Muscle layer of duodenum (tissue), 2 donors: Measurements from ENCODE around the gene SERPINA7.

Experiments used
- H3K27ac ChIP-seq: one replicate; pipeline ENCODE4 v1.7.0; 2013; ENCODE audit warnings: mild to moderate bottlenecking, low read length
- H3K27me3 ChIP-seq: one replicate; pipeline ENCODE4 v1.7.0; 2013; ENCODE audit warnings: low read depth, mild to moderate bottlenecking, control low read depth, low read length
- H3K36me3 ChIP-seq, 2 donors: one replicate each; pipeline ENCODE4 v1.7.0; 2013; ENCODE audit warnings: low read length in 2 of 2, control low read depth in 1 of 2, mild to moderate bottlenecking in 1 of 2; ENCODE audit not compliant: insufficient read depth in 2 of 2, control insufficient read depth in 1 of 2
- H3K4me1 ChIP-seq, 2 donors: one replicate each; pipeline ENCODE4 v1.7.0; 2013; ENCODE audit warnings: low read length in 2 of 2, mild to moderate bottlenecking in 2 of 2, control low read depth in 1 of 2, moderate library complexity in 1 of 2; ENCODE audit not compliant: insufficient read depth in 2 of 2, control insufficient read depth in 1 of 2
- H3K4me3 ChIP-seq, 2 donors: one replicate each; pipeline ENCODE4 v1.7.0; 2013; ENCODE audit warnings: low read length in 2 of 2, low read depth in 1 of 2, mild to moderate bottlenecking in 1 of 2
- H3K9me3 ChIP-seq, 2 donors: one replicate each; pipeline ENCODE4 v1.7.0; 2013; ENCODE audit warnings: low read length in 2 of 2, control low read depth in 1 of 2, mild to moderate bottlenecking in 1 of 2; ENCODE audit not compliant: control insufficient read depth in 1 of 2
- donor health status: healthy.

The SERPINA7 gene, protein sequence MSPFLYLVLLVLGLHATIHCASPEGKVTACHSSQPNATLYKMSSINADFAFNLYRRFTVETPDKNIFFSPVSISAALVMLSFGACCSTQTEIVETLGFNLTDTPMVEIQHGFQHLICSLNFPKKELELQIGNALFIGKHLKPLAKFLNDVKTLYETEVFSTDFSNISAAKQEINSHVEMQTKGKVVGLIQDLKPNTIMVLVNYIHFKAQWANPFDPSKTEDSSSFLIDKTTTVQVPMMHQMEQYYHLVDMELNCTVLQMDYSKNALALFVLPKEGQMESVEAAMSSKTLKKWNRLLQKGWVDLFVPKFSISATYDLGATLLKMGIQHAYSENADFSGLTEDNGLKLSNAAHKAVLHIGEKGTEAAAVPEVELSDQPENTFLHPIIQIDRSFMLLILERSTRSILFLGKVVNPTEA

DNA sequence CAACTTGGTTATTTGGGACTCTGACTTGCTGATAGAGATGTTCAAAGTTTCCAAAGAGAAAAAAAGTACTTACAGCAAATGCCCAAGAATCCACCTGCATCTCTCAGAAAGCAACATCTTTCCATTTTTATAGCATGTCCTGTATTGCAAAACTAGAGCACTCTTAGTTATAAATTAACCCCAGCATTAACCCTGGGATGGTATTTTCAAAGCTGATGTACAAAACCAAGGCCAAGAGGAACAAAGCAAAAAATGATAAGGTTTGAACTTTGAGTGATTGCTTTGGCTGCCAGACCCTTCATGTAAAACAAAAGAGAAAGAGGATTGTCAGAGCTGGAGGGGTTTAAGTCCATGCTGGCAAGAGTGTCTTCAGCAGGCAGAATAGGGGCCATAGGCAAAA, at the start of gene SERPINA7:
Gene SERPINA7 (minus strand): TSS at position 103 of the 400 bp plus-strand sequence. CDS start 1,669 bp downstream, outside the sequence.
- Histone ChIP-seq H3K4me1 (no peaks in the 10 kb centered on the region), H3K9me3 (no peaks in the 10 kb centered on the region), H3K27me3 (no peaks in the 10 kb centered on the region), H3K4me3 (no peak within 1 kb of the TSS), H3K36me3 (no peaks in the 10 kb centered on the region), H3K27ac (no peak within 1 kb of the TSS)

DNA sequence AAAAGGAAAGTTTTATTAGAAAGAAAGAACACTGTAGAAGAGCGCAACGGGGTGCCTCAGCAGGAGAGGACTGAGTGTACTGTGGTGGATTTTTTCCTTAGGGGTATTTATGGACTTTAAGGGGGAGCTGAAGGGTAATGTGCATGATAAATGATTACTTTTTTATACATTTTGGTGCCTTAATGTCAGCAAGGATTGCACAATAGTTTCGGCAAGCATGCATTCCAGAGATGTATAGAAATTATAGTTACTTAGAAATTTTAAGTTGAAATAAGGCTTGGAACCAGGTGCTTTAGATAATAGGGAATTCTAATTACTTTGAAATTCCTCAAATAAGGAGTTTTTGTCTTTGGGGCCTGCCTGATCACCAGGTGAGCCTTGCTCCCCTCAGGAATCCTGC, 30.5 kb upstream of the SERPINA7 start:
- H3K4me1 ChIP-seq, result no peaks in the 10 kb centered on the region
- H3K9me3 ChIP-seq, result no peaks in the 10 kb centered on the region
- no peak overlapping the region for H3K4me3 ChIP-seq
- no peaks in the 10 kb centered on the region for H3K27me3 ChIP-seq
- no peaks in the 10 kb centered on the region for H3K36me3 ChIP-seq
- H3K27ac ChIP-seq, result no peak overlapping the region

DNA sequence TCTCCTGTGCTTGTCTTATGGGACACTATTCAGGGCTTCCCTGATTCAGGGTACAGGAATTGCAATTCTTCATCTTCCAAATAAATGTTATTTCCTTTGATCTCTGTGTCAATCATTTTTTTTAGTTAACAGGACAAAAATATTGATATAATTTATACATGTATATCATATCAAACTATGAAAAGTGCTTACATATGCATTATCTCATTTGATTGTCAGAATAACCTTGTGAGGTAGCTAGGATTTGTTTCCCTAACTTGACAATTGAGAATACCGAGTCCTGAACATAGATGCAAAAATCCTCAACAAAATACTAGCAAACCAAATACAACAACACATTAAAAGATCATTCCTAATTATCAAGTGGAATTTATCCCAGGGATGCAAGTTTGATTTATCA, 11.5 kb upstream of the SERPINA7 start:
- Histone ChIP-seq H3K4me3 (no peak overlapping the region), H3K9me3 (no peaks in the 10 kb centered on the region), H3K27me3 (no peaks in the 10 kb centered on the region), H3K4me1 (no peaks in the 10 kb centered on the region), H3K27ac (no peak overlapping the region), H3K36me3 (no peaks in the 10 kb centered on the region)

GRCh38 chrX:106042296-106042695, 3.8 kb upstream of the SERPINA7 start:
- H3K9me3 ChIP-seq, result no peaks in the 10 kb centered on the region
- H3K4me3 ChIP-seq, result no peak overlapping the region
- H3K27ac ChIP-seq, result no peak overlapping the region
- no peaks in the 10 kb centered on the region for H3K27me3 ChIP-seq
- H3K4me1 ChIP-seq, result no peaks in the 10 kb centered on the region
- H3K36me3 ChIP-seq, result no peaks in the 10 kb centered on the region

DNA sequence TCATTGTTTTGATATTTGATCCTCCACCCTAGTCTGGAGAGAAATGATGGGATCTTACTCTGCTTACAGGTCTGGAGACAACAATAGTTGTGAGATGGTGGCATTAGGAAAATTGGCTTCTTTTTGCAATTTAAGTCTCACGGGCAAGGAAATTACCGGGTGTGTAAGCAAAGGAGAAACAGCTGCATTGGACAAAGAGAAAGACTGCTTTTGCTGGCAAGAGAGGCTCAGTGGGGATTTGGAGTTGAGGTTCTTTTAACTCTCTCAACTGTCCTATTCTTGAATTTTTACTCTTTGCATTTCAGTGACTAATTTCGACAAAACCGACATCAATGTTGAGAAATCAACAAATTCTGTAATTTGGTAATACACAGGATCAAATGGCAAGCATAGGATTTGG, 2.3 kb upstream of the SERPINA7 start:
- no peaks in the 10 kb centered on the region for H3K4me1 ChIP-seq
- H3K27ac ChIP-seq, result no peak overlapping the region
- H3K36me3 ChIP-seq, result no peaks in the 10 kb centered on the region
- H3K9me3 ChIP-seq, result no peaks in the 10 kb centered on the region
- no peaks in the 10 kb centered on the region for H3K27me3 ChIP-seq
- H3K4me3 ChIP-seq, result no peak overlapping the region

DNA sequence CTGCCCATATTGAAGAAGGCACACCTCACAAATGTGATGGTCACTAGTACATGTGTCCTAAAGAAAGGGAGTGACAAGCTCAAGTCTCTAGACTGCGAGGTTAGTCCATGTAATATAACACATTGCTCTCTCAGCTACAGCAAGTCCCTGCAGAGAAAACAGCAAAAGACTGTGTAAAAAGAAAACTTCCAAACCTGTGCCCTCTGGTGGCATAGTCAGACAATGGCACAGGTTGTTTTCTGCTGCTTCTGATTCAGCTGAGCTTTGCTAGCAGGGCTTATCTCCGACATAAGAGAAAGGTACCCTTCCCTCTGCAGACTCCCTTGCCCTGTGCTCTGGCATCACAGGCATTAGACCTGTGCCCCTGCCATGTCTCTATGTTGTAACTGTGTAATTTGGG, 1.4 kb upstream of the SERPINA7 start:
- H3K4me3 ChIP-seq, result no peak overlapping the region
- H3K9me3 ChIP-seq, result no peaks in the 10 kb centered on the region
- H3K27ac ChIP-seq, result no peak overlapping the region
- no peaks in the 10 kb centered on the region for H3K4me1 ChIP-seq
- H3K36me3 ChIP-seq, result no peaks in the 10 kb centered on the region
- no peaks in the 10 kb centered on the region for H3K27me3 ChIP-seq

GRCh38 chrX:106037835-106038473, 573 bp downstream of the SERPINA7 start:
- H3K9me3 ChIP-seq, result no peaks in the 10 kb centered on the region
- no peaks in the 10 kb centered on the region for H3K27me3 ChIP-seq
- H3K4me1 ChIP-seq, result no peaks in the 10 kb centered on the region
- H3K27ac ChIP-seq, result no peak overlapping the region
- no peak overlapping the region for H3K4me3 ChIP-seq
- H3K36me3 ChIP-seq, result no peaks in the 10 kb centered on the region

GRCh38 chrX:106036716-106037115, 1.8 kb downstream of the SERPINA7 start:
- no peak overlapping the region for H3K27ac ChIP-seq
- no peaks in the 10 kb centered on the region for H3K36me3 ChIP-seq
- no peaks in the 10 kb centered on the region for H3K27me3 ChIP-seq
- H3K4me1 ChIP-seq, result no peaks in the 10 kb centered on the region
- H3K4me3 ChIP-seq, result no peak overlapping the region
- no peaks in the 10 kb centered on the region for H3K9me3 ChIP-seq

DNA sequence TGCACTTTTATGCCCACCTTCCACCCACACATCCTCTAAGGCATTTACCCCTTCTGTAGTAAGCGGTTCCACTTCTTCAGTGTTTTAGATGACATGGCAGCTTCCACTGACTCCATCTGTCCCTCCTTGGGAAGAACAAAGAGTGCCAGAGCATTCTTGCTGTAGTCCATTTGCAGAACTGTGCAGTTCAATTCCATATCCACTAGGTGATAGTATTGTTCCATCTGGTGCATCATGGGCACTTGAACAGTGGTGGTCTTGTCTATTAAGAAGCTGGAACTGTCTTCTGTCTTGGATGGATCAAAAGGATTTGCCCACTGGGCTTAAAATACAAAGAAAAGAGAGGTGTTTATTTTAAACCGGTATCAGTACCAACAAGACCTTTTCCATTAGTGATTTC, 3.5 kb downstream of the SERPINA7 start:
- Histone ChIP-seq H3K27ac (no peak overlapping the region), H3K36me3 (no peaks in the 10 kb centered on the region), H3K4me3 (no peak overlapping the region), H3K9me3 (no peaks in the 10 kb centered on the region), H3K4me1 (no peaks in the 10 kb centered on the region), H3K27me3 (no peaks in the 10 kb centered on the region)

DNA sequence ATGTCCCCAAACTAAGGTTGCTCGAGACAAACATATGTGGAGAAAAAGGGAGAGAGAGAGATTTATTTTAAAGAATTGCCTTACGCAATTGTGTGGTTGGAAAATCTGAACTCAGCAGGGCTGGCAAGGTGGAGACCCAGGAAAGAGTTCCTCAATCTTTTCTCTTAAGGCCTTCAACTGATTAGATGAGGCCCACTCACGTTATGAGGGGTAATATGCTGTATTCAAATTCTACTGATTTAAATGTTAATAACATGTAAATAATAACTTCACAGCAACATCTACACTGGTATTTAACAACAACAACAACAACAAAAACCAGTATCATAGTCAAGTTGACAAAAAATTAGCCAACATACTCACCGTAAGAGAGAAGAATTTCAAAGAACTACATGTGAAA, 14.6 kb downstream of the SERPINA7 start:
- H3K4me3 ChIP-seq, result no peak overlapping the region
- no peaks in the 10 kb centered on the region for H3K4me1 ChIP-seq
- H3K27ac ChIP-seq, result no peak overlapping the region
- no peaks in the 10 kb centered on the region for H3K9me3 ChIP-seq
- no peaks in the 10 kb centered on the region for H3K36me3 ChIP-seq
- H3K27me3 ChIP-seq, result no peaks in the 10 kb centered on the region

- Histone ChIP-seq H3K27ac (no peak overlapping the region), H3K36me3 (no peaks in the 10 kb centered on the region), H3K27me3 (no peaks in the 10 kb centered on the region), H3K9me3 (no peaks in the 10 kb centered on the region), H3K4me3 (no peak overlapping the region), H3K4me1 (no peaks in the 10 kb centered on the region)
Observed at GRCh38 chrX:106022238-106022637, 16.3 kb downstream of the SERPINA7 start.
